ENCODE results near the gene AGO1. TPM values are rescaled to one million over a fixed set of nuclear protein-coding genes. Genes with fewer than 3 reads are reported as not detected.

The AGO1 gene
- total and polyA plus RNA-seq, 2 of the 13 experiments (the other 11 are each of a cell fraction or from before 2014, with no cell fraction given), result 9.2 to 18.6 TPM

DNA sequence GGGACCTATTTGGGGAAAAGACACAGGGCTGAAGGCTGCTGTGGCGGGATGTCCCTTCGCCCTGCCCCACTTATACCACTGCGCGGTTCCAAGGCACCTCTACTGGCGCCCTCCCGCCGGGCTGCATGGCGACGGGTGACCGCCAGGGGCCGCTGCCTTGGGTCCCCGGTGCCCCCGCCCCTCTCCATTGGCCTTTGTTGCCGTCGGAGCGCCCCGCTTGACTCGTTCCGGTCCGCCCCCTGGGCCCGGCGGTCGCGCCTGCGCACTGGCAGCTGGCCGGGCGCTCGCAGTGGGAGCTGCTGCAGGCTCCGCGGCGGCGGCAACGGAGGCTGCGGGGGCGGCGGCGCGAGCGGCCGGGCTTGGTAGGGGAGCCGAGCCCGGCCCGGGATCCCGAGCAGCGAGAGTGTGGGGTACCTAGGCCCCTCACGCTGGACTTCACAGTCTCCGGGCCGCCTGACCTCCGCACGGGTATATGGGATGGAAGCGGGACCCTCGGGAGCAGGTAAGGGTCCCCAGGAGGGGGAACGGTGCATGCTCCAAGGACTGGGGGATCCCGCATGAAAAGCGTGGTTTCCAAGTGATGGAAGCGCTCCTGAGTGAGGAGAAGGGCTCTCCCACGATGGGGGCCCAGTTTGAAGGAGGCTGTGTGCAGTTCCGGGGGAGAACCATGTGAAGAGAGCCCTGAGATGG lies at the start of gene AGO1 (continued):
- TF ChIP-seq, protein P1, sequence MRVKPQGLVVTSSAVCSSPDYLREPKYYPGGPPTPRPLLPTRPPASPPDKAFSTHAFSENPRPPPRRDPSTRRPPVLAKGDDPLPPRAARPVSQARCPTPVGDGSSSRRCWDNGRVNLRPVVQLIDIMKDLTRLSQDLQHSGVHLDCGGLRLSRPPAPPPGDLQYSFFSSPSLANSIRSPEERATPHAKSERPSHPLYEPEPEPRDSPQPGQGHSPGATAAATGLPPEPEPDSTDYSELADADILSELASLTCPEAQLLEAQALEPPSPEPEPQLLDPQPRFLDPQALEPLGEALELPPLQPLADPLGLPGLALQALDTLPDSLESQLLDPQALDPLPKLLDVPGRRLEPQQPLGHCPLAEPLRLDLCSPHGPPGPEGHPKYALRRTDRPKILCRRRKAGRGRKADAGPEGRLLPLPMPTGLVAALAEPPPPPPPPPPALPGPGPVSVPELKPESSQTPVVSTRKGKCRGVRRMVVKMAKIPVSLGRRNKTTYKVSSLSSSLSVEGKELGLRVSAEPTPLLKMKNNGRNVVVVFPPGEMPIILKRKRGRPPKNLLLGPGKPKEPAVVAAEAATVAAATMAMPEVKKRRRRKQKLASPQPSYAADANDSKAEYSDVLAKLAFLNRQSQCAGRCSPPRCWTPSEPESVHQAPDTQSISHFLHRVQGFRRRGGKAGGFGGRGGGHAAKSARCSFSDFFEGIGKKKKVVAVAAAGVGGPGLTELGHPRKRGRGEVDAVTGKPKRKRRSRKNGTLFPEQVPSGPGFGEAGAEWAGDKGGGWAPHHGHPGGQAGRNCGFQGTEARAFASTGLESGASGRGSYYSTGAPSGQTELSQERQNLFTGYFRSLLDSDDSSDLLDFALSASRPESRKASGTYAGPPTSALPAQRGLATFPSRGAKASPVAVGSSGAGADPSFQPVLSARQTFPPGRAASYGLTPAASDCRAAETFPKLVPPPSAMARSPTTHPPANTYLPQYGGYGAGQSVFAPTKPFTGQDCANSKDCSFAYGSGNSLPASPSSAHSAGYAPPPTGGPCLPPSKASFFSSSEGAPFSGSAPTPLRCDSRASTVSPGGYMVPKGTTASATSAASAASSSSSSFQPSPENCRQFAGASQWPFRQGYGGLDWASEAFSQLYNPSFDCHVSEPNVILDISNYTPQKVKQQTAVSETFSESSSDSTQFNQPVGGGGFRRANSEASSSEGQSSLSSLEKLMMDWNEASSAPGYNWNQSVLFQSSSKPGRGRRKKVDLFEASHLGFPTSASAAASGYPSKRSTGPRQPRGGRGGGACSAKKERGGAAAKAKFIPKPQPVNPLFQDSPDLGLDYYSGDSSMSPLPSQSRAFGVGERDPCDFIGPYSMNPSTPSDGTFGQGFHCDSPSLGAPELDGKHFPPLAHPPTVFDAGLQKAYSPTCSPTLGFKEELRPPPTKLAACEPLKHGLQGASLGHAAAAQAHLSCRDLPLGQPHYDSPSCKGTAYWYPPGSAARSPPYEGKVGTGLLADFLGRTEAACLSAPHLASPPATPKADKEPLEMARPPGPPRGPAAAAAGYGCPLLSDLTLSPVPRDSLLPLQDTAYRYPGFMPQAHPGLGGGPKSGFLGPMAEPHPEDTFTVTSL (CRISPR knock-in tag; IDR thresholded peaks at IDR 0.05; ENCODE audit: borderline replicate concordance), result no peak
- TF ChIP-seq KLF12 (CRISPR knock-in tag; IDR thresholded peaks at IDR 0.05; ENCODE audit: borderline replicate concordance) (peak; percentile 57; the same call in 1 of the 2 replicates), KAT2B (IDR thresholded peaks at IDR 0.05; ENCODE audit: borderline replicate concordance, low read depth, low read length) (no peak), PAX8 (CRISPR knock-in tag; IDR thresholded peaks at IDR 0.05; ENCODE audit: borderline replicate concordance) (peak; percentile 6; the same call in 1 of the 2 replicates), ZNF253 (CRISPR knock-in tag; IDR thresholded peaks at IDR 0.05; ENCODE audit: borderline replicate concordance) (no peak), TBX3 (IDR thresholded peaks at IDR 0.05; ENCODE audit: borderline replicate concordance) (no peak), ZNF382 (CRISPR knock-in tag; IDR thresholded peaks at IDR 0.05; ENCODE audit: borderline replicate concordance) (no peak), PITX1 (CRISPR knock-in tag; IDR thresholded peaks at IDR 0.05) (no peak), KAT8 (CRISPR knock-in tag; IDR thresholded peaks at IDR 0.05) (peak; percentile 55; the same call in 1 of the 2 replicates), ZNF780A (CRISPR knock-in tag; IDR thresholded peaks at IDR 0.05) (no peak), ZNF563 (CRISPR knock-in tag; IDR thresholded peaks at IDR 0.05) (no peak; the same call in 1 of the 2 replicates), U2AF1 (optimal IDR thresholded peaks at IDR 0.05; ENCODE audit: low read depth, low read length) (no peak), ZMYM4 (CRISPR knock-in tag; IDR thresholded peaks at IDR 0.05) (peak; percentile 73)
- TF ChIP-seq, protein P2, sequence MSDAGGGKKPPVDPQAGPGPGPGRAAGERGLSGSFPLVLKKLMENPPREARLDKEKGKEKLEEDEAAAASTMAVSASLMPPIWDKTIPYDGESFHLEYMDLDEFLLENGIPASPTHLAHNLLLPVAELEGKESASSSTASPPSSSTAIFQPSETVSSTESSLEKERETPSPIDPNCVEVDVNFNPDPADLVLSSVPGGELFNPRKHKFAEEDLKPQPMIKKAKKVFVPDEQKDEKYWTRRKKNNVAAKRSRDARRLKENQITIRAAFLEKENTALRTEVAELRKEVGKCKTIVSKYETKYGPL (CRISPR knock-in tag; IDR thresholded peaks at IDR 0.05), result no peak
- TF ChIP-seq, protein P3, sequence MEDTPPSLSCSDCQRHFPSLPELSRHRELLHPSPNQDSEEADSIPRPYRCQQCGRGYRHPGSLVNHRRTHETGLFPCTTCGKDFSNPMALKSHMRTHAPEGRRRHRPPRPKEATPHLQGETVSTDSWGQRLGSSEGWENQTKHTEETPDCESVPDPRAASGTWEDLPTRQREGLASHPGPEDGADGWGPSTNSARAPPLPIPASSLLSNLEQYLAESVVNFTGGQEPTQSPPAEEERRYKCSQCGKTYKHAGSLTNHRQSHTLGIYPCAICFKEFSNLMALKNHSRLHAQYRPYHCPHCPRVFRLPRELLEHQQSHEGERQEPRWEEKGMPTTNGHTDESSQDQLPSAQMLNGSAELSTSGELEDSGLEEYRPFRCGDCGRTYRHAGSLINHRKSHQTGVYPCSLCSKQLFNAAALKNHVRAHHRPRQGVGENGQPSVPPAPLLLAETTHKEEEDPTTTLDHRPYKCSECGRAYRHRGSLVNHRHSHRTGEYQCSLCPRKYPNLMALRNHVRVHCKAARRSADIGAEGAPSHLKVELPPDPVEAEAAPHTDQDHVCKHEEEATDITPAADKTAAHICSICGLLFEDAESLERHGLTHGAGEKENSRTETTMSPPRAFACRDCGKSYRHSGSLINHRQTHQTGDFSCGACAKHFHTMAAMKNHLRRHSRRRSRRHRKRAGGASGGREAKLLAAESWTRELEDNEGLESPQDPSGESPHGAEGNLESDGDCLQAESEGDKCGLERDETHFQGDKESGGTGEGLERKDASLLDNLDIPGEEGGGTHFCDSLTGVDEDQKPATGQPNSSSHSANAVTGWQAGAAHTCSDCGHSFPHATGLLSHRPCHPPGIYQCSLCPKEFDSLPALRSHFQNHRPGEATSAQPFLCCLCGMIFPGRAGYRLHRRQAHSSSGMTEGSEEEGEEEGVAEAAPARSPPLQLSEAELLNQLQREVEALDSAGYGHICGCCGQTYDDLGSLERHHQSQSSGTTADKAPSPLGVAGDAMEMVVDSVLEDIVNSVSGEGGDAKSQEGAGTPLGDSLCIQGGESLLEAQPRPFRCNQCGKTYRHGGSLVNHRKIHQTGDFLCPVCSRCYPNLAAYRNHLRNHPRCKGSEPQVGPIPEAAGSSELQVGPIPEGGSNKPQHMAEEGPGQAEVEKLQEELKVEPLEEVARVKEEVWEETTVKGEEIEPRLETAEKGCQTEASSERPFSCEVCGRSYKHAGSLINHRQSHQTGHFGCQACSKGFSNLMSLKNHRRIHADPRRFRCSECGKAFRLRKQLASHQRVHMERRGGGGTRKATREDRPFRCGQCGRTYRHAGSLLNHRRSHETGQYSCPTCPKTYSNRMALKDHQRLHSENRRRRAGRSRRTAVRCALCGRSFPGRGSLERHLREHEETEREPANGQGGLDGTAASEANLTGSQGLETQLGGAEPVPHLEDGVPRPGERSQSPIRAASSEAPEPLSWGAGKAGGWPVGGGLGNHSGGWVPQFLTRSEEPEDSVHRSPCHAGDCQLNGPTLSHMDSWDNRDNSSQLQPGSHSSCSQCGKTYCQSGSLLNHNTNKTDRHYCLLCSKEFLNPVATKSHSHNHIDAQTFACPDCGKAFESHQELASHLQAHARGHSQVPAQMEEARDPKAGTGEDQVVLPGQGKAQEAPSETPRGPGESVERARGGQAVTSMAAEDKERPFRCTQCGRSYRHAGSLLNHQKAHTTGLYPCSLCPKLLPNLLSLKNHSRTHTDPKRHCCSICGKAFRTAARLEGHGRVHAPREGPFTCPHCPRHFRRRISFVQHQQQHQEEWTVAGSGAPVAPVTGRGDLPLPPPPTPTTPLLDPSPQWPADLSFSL (CRISPR knock-in tag; IDR thresholded peaks at IDR 0.05), result no peak
